GM03348 (cell line): ENCODE results near the gene MYB.

Experiments
- DNase-seq: peaks from one replicate; pipeline ENCODE4 v3.0.0; 2012; ENCODE audit warnings: low spot score

MYB gene

DNA sequence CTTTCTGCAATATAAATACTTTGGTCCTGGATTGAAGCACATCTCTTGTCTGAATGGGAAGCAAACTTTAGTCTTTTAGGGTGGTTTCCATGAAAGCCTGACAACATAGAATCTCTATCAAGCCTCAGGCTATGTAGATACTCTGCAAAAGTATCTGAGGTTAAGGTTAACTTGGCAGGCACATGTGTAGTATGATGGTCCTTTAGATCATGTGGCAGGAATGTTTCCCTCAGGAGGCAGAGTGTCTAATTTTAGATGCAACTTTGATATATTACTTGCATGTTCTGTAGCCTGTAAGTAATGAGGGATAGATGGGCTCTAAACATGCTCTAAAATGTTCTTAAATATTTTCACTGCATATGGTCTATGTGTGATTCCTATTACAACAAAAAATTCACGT is 8.2 kb downstream of the MYB start:
- DNase-seq: no peak

- no peak for DNase-seq
Measured at GRCh38 chr6:135191508-135192255, 10.6 kb downstream of the MYB start.

GRCh38 chr6:135192256-135193174 is 11.4 kb downstream of the MYB start:
- no peak for DNase-seq

DNA sequence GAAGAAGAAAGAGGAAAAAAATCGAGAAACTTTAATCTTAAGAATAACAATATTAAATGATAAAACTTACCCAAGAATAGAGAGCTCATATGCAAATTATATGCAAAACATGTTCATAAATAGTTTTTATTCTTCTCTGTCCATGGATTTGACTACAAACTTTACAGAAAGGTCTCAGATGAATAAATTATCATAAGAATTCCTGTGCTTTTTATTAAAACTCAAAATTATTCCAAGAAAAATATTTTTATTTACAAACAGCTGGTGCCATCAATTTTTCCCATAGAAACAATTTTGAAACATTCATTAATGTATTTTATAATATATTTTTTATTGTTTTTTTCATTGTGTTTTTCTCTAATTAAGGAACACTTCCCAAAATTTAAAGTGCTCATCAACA is 12.1 kb downstream of the MYB start:
- no peak for DNase-seq

- no peak for DNase-seq
Measured at GRCh38 chr6:135195041-135195440, 13.9 kb downstream of the MYB start.

DNA sequence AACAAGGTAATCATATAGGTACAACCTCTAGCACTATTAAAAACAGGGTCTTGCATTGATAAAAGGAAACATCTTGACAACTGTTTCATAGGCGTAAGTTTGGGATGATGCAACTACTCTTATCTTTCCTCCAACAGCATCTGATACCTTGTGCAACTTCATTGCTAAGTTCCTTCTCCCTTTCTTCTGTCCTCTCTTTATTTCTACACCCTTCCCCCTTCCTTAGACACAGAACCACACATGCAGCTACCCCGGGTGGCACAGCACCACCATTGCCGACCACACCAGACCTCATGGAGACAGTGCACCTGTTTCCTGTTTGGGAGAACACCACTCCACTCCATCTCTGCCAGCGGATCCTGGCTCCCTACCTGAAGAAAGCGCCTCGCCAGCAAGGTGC is 14.4 kb downstream of the MYB start:
- no peak for DNase-seq

DNA sequence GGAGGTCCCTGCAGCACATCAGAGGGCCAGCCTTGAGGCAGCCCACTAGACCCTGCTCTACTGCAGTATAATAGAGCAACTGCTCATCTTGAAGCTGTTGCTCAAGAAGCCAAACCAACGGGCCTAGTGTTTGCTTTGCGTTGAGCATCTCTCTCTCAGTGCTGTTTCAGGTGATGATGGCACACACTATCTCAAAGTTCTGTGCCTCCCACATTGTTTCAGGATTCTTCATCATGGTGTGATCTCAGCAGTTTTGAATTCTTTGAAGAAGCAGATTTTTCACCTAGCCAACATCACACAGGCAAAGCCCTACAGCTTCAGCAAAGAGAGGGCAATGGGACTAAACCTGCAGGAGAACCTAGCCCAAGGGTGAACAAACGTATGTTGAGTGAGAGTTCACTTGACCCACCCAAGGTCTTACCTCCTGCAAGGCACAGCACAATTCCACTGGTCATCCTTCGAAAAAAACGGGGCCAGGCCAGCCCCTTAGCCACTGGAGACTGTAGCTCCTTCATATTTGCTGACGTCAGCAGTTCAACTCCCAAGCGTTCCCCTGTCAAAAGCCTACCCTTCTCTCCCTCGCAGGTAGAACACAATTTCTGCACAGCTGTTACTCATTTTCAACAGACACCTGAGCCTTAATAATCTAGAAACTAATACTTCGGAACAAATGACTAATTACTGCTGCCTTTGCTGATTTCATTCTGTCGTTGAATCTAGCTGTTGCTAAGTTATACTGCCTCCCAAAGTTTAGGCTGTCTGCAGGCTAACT is 15.8 kb downstream of the MYB start:
- DNase-seq: no peak

GRCh38 chr6:135202836-135203235 is 21.7 kb downstream of the MYB start:
- DNase-seq: peak; percentile 7

DNA sequence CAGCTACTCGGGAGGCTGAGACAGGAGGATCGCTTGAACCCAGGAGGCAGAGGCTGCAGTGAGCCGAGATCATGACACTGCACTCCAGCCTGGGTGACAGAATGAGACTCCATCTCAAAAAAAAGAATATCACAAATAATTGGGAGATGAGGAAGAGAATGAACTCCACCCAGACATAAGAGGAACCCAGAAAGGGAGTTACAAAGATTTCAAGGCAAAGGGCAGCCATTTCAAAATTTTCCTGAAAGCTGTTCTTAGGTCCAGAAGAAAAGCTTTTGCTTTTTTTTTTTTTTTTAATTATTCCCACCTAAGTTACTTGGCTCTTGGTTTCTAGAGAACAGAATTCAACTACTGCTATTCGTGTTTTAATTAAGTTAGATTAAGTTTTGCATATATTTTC is 23.8 kb downstream of the MYB start:
- DNase-seq: no peak

GRCh38 chr6:135209803-135210202 is 28.7 kb downstream of the MYB start:
- no peak for DNase-seq

DNA sequence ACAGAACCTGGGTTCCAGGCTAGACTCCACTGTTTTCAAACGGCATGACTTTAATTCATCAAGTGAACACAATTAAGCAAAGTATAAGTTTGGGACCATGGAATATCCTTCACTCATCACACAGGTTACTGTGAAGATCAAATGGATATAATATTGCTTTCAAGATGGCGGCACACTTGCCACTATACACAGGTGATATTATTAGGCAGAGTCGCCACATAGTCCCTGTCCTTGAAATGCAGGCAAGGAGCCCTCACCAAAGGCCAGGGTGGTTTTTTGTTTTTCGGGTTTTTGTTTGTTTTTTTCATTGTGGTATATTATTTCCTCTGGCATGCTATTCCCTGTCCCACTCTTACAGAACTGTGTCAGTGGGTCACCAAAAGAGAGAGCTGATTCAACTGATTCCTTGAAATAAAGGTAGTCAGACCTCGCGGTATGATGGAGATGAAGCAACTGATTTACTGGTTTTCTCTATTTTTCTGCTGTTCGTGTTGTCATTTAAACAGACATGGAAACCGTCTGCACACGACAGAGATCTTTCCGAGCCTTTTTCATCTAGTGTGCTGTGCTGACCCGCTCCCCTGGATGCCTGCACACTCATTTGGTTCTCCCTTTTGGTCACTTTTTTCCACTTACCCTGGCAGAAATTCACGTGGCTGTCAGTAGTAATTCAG is 29.7 kb downstream of the MYB start:
- no peak for DNase-seq

DNA sequence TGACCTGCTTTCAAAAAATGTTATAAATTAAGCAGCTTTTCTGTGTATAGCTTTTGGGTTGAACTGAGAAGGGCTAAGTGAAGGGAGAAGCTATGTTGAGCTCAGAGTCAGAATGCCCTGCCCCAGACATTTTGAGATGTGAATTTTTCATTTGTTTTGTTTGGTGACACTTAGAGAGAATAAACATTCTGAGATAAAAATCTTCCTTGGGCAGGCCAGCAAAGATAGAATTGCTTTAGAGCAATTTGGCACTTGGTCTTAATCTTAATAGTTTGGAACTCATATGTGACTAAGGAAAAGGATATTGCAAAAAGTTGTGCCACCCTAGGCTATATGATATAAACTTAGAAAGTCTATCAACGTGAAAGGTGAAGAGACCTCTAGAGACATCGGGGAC is 30.2 kb downstream of the MYB start:
- no peak for DNase-seq

- DNase-seq: peak; percentile 63
Measured at GRCh38 chr6:135212020-135212806, 31.1 kb downstream of the MYB start.

DNA sequence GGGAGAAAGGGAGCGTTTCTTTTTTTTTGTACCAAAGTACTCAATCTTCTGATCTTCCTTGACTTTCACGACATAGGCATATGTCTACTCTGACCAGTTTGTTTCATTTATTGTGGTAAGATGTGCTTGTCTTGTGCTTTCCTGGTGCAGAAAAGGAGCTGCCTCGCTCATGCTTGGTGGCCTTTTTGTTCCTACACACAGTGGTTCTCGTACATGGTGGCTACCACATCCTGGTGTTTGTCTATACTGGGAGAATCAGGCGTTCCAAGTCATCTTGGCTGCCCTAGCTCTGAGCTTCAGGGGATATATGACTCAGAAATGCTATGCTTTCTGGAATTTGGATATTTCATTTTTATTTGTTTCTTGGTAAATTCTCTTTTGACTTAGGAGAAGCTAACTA is 31.8 kb downstream of the MYB start:
- DNase-seq: peak; percentile 45

DNA sequence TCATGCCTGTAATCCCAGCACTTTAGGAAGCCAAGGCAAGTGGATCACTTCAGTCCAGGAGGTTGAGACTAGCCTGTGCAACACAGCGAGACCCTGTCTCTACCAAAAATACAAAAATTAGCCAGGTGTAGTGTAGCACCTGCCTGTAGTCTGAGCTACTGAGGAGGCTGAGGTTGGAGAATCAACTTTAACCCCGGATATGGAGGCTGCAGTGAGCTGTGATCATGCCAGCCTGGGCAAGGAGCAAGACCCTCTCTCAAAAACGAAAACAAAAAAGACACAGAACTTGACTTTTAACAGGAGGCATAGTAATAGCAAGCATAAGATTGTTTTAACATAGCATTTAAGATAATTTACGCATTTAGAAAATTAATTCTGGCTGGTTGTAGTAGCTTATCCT is 32.5 kb downstream of the MYB start:
- no peak for DNase-seq

DNA sequence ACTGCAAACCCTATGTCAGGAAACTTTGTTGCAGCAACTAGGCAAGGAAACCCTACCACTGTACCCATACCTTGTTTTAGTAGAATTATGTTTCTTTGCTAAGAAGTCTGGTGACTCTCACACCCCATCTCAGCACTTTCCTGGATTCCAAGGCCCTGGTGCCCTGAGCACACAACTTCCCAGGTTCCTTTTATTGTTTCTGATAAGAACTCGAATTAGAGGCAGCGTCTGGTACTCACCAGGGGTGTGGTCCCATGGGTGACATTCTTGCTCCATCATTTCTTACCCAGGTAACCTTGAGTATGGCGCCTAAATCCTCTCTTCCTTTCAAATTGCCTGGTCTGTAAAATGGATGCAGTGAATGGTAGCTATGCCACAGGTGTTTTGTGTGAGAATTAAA is 34.1 kb downstream of the MYB start:
- no peak for DNase-seq

- no peak for DNase-seq
Measured at GRCh38 chr6:135215563-135215962, 34.5 kb downstream of the MYB start.

DNA sequence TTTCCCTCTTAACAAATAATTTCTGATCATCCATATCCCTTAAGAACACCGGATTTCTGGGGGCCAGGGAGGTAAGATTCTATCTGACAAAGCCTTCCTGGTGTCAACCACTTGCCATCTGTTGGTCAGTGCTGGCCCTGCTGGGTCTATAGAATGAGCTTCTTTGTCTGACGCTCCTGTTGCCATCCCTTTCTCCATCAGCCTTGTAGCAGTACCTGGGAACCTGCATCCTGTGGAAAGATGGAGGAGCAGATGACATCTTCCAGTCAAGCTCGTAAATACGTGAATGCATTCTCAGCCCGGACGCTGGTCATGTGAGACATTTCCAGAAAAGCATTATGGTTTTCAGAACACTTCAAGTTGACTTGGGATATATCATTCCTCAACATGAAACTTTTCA is 36.6 kb downstream of the MYB start:
- DNase-seq: no peak

DNA sequence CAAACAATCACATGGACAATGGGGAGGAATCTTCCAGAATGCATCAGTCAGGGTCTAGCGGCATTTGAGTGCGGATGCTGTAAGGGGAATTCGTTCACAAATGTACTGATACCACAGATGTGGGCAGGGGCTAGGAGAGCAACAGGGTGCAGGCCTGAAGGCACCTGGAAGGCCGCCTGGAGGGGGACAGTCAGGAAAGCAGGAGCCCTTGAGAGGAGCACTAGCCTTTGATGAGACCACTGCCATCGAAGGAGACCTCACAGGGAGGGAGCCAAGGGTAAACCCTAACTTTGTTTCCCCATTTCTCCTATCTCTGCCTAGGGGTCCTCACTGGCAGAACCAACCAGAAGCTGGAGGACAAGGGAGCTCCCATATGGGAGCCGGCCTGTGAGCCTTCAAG is 38.2 kb downstream of the MYB start:
- no peak for DNase-seq

DNA sequence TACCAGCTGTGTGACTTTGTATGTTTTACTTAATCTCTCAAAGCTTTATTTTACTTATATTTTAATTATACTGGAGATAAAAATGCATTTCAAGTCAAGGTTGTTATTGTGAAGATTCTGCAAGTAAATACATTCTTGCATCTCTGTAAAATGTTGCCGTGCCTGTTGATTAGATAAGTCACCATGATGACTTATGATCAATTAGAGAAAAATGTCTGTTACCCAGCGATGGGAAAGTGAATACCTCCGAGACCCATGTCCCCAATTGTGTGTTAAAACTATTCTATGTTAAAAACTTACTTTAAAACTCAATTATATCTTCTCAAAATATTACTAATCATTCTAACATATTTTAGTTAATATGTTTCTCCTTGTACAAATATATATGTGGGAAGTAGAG is 39.9 kb downstream of the MYB start:
- no peak for DNase-seq

DNA sequence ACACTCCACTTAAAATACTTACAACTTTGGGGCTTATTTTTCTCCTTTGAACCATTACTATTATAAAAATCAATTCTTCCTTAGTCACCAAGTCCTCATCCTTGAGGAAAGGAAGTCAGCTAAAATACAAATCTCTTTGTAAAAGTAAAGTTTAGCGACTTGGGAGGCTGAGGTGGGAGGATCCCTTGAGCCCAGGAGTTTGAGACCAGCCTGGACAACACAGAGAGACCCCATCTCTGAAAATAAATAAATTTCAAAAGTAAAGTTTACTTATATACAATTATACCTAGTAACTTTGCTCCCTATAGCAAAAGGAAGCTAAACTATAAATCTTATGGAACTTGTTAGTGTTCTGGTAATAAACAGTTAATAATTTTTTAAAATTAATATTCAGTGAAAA is 40.4 kb downstream of the MYB start:
- DNase-seq: no peak
